Measurements from ENCODE around the gene ACAD10.

GRCh38 chr12:111781085-111781658, 95.3 kb downstream of the ACAD10 start:
- TF ChIP-seq CTCF (IDR thresholded peaks at IDR 0.05) (no peak), POLR2A (IDR thresholded peaks at IDR 0.05) (no peak)
